Right lobe of liver (tissue), 4 donors: ENCODE measurements around the gene IDH1.

Experiments used
- POLR2A ChIP-seq: fragments of 450-650 bp; IDR thresholded peaks from one replicate; pipeline ENCODE4 v1.6.1; 2017; ENCODE audit warnings: antibody characterized with exemption, mild to moderate bottlenecking
- TF ChIP-seq, protein P1 (sequence below), 4 donors: fragments of 200-600 bp in 3 of 4; fragments of 450-650 bp in 1 of 4; IDR thresholded peaks; one replicate each; pipeline versions ENCODE4 v1.5.1 to v1.8.0; 2016 to 2022; ENCODE audit warnings: antibody characterized with exemption in 4 of 4, mild to moderate bottlenecking in 2 of 4
- donor health status: DM: no; HTN: no; CAD: no.
- donor health status: DM: no; HTN: no; CAD: no.
- donor health status: DM: no; HTN: yes; CAD: no.

DNA sequence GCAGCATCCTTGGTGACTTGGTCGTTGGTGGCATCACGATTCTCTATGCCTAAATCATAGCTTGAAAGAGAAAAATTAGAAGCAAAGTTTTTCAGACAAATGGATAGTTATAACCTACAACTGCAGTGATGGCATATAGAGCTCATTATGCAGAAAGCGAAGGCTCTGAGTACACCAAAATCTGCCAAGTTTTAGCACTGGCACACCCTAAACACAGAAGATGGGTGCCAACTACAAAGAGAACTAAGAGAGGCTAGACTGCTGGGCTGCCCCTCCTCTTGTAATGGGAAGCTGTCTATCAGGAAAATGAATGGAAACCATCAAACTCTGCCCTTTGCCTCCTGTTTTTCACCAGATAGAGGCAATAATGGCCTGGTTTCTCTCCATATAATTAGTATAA, 6.3 kb downstream of the IDH1 start:
- TF ChIP-seq, protein P1, sequence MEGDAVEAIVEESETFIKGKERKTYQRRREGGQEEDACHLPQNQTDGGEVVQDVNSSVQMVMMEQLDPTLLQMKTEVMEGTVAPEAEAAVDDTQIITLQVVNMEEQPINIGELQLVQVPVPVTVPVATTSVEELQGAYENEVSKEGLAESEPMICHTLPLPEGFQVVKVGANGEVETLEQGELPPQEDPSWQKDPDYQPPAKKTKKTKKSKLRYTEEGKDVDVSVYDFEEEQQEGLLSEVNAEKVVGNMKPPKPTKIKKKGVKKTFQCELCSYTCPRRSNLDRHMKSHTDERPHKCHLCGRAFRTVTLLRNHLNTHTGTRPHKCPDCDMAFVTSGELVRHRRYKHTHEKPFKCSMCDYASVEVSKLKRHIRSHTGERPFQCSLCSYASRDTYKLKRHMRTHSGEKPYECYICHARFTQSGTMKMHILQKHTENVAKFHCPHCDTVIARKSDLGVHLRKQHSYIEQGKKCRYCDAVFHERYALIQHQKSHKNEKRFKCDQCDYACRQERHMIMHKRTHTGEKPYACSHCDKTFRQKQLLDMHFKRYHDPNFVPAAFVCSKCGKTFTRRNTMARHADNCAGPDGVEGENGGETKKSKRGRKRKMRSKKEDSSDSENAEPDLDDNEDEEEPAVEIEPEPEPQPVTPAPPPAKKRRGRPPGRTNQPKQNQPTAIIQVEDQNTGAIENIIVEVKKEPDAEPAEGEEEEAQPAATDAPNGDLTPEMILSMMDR (IDR thresholded peaks at IDR 0.05) = no peak
- TF ChIP-seq POLR2A = no peak
